ENCODE data around the gene C4BPA.

DNA sequence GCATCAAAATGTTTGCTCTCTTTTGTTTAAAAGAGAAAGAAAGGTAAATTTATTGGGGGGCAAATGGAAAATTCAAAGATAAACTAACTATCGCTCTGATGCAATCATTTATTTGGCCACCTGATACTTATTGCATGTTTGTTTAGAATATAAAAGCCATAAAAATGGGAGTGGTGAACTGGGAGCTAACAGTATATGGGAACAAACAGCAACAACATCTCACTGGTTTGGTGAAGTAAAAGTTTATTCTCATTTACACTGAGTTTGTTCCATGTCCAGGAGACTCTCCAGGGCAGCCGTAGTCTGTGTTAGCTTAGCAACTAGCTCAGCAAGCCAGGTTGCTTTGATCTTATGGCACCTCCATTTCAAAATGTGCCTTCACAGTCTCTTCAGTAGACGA, 20.4 kb downstream of the C4BPA start:
- no peak for TF ChIP-seq POLR2A (IDR thresholded peaks at IDR 0.05)
- TF ChIP-seq, protein P1, sequence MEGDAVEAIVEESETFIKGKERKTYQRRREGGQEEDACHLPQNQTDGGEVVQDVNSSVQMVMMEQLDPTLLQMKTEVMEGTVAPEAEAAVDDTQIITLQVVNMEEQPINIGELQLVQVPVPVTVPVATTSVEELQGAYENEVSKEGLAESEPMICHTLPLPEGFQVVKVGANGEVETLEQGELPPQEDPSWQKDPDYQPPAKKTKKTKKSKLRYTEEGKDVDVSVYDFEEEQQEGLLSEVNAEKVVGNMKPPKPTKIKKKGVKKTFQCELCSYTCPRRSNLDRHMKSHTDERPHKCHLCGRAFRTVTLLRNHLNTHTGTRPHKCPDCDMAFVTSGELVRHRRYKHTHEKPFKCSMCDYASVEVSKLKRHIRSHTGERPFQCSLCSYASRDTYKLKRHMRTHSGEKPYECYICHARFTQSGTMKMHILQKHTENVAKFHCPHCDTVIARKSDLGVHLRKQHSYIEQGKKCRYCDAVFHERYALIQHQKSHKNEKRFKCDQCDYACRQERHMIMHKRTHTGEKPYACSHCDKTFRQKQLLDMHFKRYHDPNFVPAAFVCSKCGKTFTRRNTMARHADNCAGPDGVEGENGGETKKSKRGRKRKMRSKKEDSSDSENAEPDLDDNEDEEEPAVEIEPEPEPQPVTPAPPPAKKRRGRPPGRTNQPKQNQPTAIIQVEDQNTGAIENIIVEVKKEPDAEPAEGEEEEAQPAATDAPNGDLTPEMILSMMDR (IDR thresholded peaks at IDR 0.05): no peak

Data from thyroid gland (tissue), 4 donors.